IMR-90 (cell line): ENCODE measurements around the gene TAGLN2. TPM values are rescaled to one million over a fixed set of nuclear protein-coding genes. Genes with fewer than 3 reads are reported as not detected.

Experiments used
- ATAC-seq: fragments of 200-7000 bp; cut with Tn5 transposase; 2 replicates; pipeline ENCODE4 v1.9.1; 2020; ENCODE audit warnings: low read depth, mild to moderate bottlenecking, moderate library complexity
- BruUV-seq: library from RNA; stranded (reverse); fragments of 400-500 nt; replicated peaks from 2 replicates; lab custom pipeline; 2021; lab: Mats Ljungman, UMichigan
- CTCF ChIA-PET: fragments of 300-600 bp; formaldehyde crosslinking; extraction: SDS; loops from one replicate; lab custom pipeline; 2021; ENCODE audit warnings: antibody characterized with exemption; lab: Yijun Ruan, JAX
- POLR2A ChIA-PET: fragments of 300-600 bp; sonication (Branson Sonifier 250); formaldehyde crosslinking; loops from one replicate; lab custom pipeline; 2022; ENCODE audit warnings: antibody characterized with exemption; ENCODE audit not compliant: unreplicated experiment; lab: Charles Lee
- DNase-seq: peaks from one replicate; pipeline ENCODE4 v3.0.0; 2013
- H2AFZ ChIP-seq: replicated peaks from 2 replicates; pipeline ENCODE3; 2013; ENCODE audit warnings: low read length, mild to moderate bottlenecking; ENCODE audit not compliant: poor library complexity
- H2AK5ac ChIP-seq: 2 replicates; pipeline ENCODE4 v1.6.1; 2013; ENCODE audit warnings: low read depth, low read length, inconsistent platforms
- H2AK9ac ChIP-seq: replicated peaks from 2 replicates; pipeline ENCODE3; 2013; ENCODE audit warnings: mild to moderate bottlenecking, low read depth, low read length, moderate library complexity; ENCODE audit not compliant: poor library complexity
- H2BK120ac ChIP-seq: 2 replicates; pipeline ENCODE4 v1.6.1; 2013; ENCODE audit warnings: low read depth, low read length, inconsistent platforms
- H2BK15ac ChIP-seq: 3 replicates; pipeline ENCODE4 v1.6.1; 2013; ENCODE audit warnings: low read depth, low read length, inconsistent platforms
- H2BK20ac ChIP-seq: 2 replicates; pipeline ENCODE4 v1.6.1; 2013; ENCODE audit warnings: low read depth, mild to moderate bottlenecking, inconsistent platforms, low read length, moderate library complexity
- H2BK5ac ChIP-seq: 2 replicates; pipeline ENCODE4 v1.6.1; 2013; ENCODE audit warnings: mild to moderate bottlenecking, low read depth, low read length, inconsistent platforms; ENCODE audit not compliant: poor library complexity, severe bottlenecking
- H3K14ac ChIP-seq: replicated peaks from 2 replicates; pipeline ENCODE4 v1.6.1; 2013; ENCODE audit warnings: low read depth, low read length, inconsistent platforms
- H3K18ac ChIP-seq: 2 replicates; pipeline ENCODE4 v1.6.1; 2013; ENCODE audit warnings: low read depth, low read length, control low read depth
- H3K23ac ChIP-seq: 2 replicates; pipeline ENCODE4 v1.6.1; 2013; ENCODE audit warnings: low read depth, low read length, inconsistent platforms
- H3K27ac ChIP-seq: 2 replicates; pipeline ENCODE4 v1.5.1; 2013; ENCODE audit warnings: mild to moderate bottlenecking, control low read depth, low read length; ENCODE audit not compliant: insufficient read depth
- H3K27me3 ChIP-seq: 2 replicates; pipeline ENCODE4 v1.6.1; 2013; ENCODE audit warnings: low read length; ENCODE audit not compliant: control insufficient read depth, insufficient read depth
- H3K36me3 ChIP-seq: 2 replicates; pipeline ENCODE4 v1.6.1; 2013; ENCODE audit warnings: low read length, mixed read lengths; ENCODE audit not compliant: control insufficient read depth, insufficient read depth
- H3K4ac ChIP-seq: 2 replicates; pipeline ENCODE4 v1.6.1; 2013; ENCODE audit warnings: low read depth, low read length, inconsistent platforms
- H3K4me1 ChIP-seq: 2 replicates; pipeline ENCODE4 v1.6.1; 2013; ENCODE audit warnings: low read length, mixed read lengths; ENCODE audit not compliant: control insufficient read depth, insufficient read depth
- H3K4me2 ChIP-seq: 2 replicates; pipeline ENCODE4 v1.6.1; 2013; ENCODE audit warnings: low read depth, mild to moderate bottlenecking, control low read depth, low read length, moderate library complexity
- H3K4me3 ChIP-seq: 2 replicates; pipeline ENCODE4 v1.5.1; 2013; ENCODE audit warnings: low read depth, mild to moderate bottlenecking, control low read depth, low read length, moderate library complexity; ENCODE audit not compliant: insufficient read depth
- H3K56ac ChIP-seq: 2 replicates; pipeline ENCODE4 v1.6.1; 2013; ENCODE audit warnings: low read length, inconsistent platforms; ENCODE audit not compliant: insufficient read depth; ENCODE audit errors: extremely low read depth
- H3K79me1 ChIP-seq, 2 experiments: 2 replicates each; pipeline ENCODE4 v1.6.1; 2013; ENCODE audit warnings: low read length in 2 of 2, inconsistent platforms in 1 of 2, low read depth in 1 of 2
- H3K9ac ChIP-seq: 2 replicates; pipeline ENCODE4 v1.6.1; 2013; ENCODE audit warnings: low read depth, low read length, control low read depth
- H3K9me1 ChIP-seq: 2 replicates; pipeline ENCODE4 v1.6.1; 2013; ENCODE audit warnings: low read length, inconsistent platforms; ENCODE audit not compliant: insufficient read depth
- H3K9me3 ChIP-seq: 2 replicates; pipeline ENCODE4 v1.6.1; 2013; ENCODE audit warnings: low read length; ENCODE audit not compliant: control insufficient read depth, insufficient read depth
- H4K20me1 ChIP-seq: 2 replicates; pipeline ENCODE4 v1.6.1; 2013; ENCODE audit warnings: low read length, inconsistent platforms; ENCODE audit not compliant: insufficient read depth
- H4K5ac ChIP-seq: 2 replicates; pipeline ENCODE4 v1.6.1; 2013; ENCODE audit warnings: mild to moderate bottlenecking, low read depth, low read length, control low read depth
- H4K8ac ChIP-seq, 2 experiments: 2 replicates each; pipeline ENCODE4 v1.6.1; 2013; ENCODE audit warnings: low read depth in 2 of 2, low read length in 2 of 2, control low read depth in 1 of 2, inconsistent platforms in 1 of 2
- H4K91ac ChIP-seq: 2 replicates; pipeline ENCODE4 v1.6.1; 2013; ENCODE audit warnings: low read depth, low read length, inconsistent platforms; ENCODE audit not compliant: insufficient read depth
- CEBPB ChIP-seq: IDR thresholded peaks from 2 replicates; pipeline ENCODE4 v1.6.1; 2012; ENCODE audit warnings: low read depth, low read length, improper control_type of control experiment
- FOS ChIP-seq: fragments of 150-350 bp; IDR thresholded peaks from 2 replicates; pipeline ENCODE4 v1.6.1; 2016; ENCODE audit warnings: low read depth, low read length
- MAFK ChIP-seq: IDR thresholded peaks from 2 replicates; pipeline ENCODE4 v1.6.1; 2012; ENCODE audit warnings: low read depth, low read length, improper control_type of control experiment
- MAZ ChIP-seq: IDR thresholded peaks from 2 replicates; pipeline ENCODE4 v1.6.1; 2012; ENCODE audit warnings: low read depth, mild to moderate bottlenecking, low read length, improper control_type of control experiment, moderate library complexity, borderline replicate concordance
- MXI1 ChIP-seq: IDR thresholded peaks from 2 replicates; pipeline ENCODE4 v1.6.1; 2012; ENCODE audit warnings: low read depth, mild to moderate bottlenecking, low read length, moderate library complexity, borderline replicate concordance
- POLR2A ChIP-seq: IDR thresholded peaks from 2 replicates; pipeline ENCODE4 v1.6.1; 2012; ENCODE audit warnings: mild to moderate bottlenecking, low read depth, low read length
- WGBS, 2 experiments: methylation state at CpG; one replicate each; pipeline versions ENCODE4 v1.1.5 to v1.1.7; 2013; ENCODE audit warnings: missing lambda C conversion rate in 2 of 2; ENCODE audit not compliant: insufficient read length in 1 of 2; ENCODE audit errors: extremely low coverage in 2 of 2; 5-methylcytosine and 5-hydroxymethylcytosine counted together
- dilution Hi-C: fragments of 300-500 bp; cut with HindIII; formaldehyde crosslinking; loops from one replicate; pipeline ENCODE4 v1.14.3; 2018; ENCODE audit warnings: low sequenced_read_pairs; ENCODE audit not compliant: unreplicated experiment
- in situ Hi-C: fragments of 300-500 bp; cut with MboI; formaldehyde crosslinking; loops from 3 replicates; pipeline ENCODE4 v1.14.3; 2019; ENCODE audit warnings: low sequenced_read_pairs, inconsistent platforms, mixed read lengths
- intact Hi-C: fragments of 100-400 bp; cut with micrococcal nuclease; formaldehyde crosslinking; loops from 2 replicates; pipeline ENCODE4 v1.10.0; 2022
- polyA plus RNA-seq, 3 experiments: library from polyadenylated mRNA; depleted of rRNA; stranded (reverse); fragments of >200 nt; gene quantifications; 2 replicates each; pipeline ENCODE4 v1.2.3, GENCODE V29; 2012; ENCODE audit warnings: low replicate concordance in 1 of 3
- total RNA-seq: library from RNA; depleted of rRNA; stranded (reverse); fragments of >200 nt; gene quantifications from 2 replicates; pipeline ENCODE4 v1.2.3, GENCODE V29; 2012
- TF ChIP-seq, protein P1 (sequence below): conservative IDR thresholded peaks from 2 replicates; pipeline ENCODE4 v1.5.1; 2012; ENCODE audit warnings: mild to moderate bottlenecking, low read depth, low read length, improper control_type of control experiment

The TAGLN2 gene
- total and polyA plus RNA-seq, 2 of the 4 experiments (the other 2 are of a cell fraction), result 440 to 634 TPM

DNA sequence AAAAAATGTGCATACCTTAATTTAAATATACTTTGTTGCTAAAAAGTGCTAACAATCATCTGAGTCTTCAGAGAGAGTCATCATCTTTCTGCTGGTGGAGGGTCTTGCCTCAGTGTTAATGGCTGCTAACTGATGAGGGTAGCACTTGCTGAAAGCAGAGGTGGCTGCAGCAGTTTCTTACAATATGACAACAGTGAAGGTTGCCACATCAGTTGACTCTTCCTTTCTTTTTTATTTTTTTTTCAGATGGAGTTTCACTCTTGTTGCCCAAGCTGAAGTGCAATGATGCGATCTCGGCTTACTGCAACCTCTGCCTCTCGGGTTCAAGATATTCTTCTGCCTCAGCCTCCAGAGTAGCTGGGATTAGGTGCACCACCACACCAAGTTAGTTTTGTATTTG is 22.8 kb downstream of the TAGLN2 start:
- ATAC-seq (no peak), DNase-seq (no peak)
- no peak overlapping the region for H4K5ac ChIP-seq
- no peaks in the 10 kb centered on the region for H4K20me1 ChIP-seq
- no peak overlapping the region for H3K9ac ChIP-seq
- no CpG with 5 or more reads among the region's 3 CpGs for WGBS, 2 experiments
- H2BK15ac ChIP-seq, result no peak overlapping the region
- intact Hi-C loops, result no loop called here
- H3K56ac ChIP-seq, result no peak overlapping the region
- in situ Hi-C loops, result no loop called here
- H3K9me3 ChIP-seq, result no peaks in the 10 kb centered on the region
- H3K4ac ChIP-seq, result no peak overlapping the region
- no peak overlapping the region for H2AFZ ChIP-seq
- H3K79me1 ChIP-seq, result no peaks in the 10 kb centered on the region
- H3K18ac ChIP-seq, result no peak overlapping the region
- no peak overlapping the region for H2BK120ac ChIP-seq
- no peak overlapping the region for H3K4me3 ChIP-seq
- TF ChIP-seq FOS, result no peak
- TF ChIP-seq CEBPB, result no peak
- TF ChIP-seq POLR2A, result no peak
- no peak for TF ChIP-seq MAFK
- TF ChIP-seq MAZ, result no peak
- TF ChIP-seq, protein P1, sequence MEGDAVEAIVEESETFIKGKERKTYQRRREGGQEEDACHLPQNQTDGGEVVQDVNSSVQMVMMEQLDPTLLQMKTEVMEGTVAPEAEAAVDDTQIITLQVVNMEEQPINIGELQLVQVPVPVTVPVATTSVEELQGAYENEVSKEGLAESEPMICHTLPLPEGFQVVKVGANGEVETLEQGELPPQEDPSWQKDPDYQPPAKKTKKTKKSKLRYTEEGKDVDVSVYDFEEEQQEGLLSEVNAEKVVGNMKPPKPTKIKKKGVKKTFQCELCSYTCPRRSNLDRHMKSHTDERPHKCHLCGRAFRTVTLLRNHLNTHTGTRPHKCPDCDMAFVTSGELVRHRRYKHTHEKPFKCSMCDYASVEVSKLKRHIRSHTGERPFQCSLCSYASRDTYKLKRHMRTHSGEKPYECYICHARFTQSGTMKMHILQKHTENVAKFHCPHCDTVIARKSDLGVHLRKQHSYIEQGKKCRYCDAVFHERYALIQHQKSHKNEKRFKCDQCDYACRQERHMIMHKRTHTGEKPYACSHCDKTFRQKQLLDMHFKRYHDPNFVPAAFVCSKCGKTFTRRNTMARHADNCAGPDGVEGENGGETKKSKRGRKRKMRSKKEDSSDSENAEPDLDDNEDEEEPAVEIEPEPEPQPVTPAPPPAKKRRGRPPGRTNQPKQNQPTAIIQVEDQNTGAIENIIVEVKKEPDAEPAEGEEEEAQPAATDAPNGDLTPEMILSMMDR, result no peak
- TF ChIP-seq MXI1, result no peak
- no peak overlapping the region for H2BK20ac ChIP-seq
- dilution Hi-C loops, result no loop called here
- no peak overlapping the region for H3K27ac ChIP-seq
- no peak overlapping the region for H2AK5ac ChIP-seq
- H3K23ac ChIP-seq, result no peak overlapping the region
- ChIA-PET CTCF (no interaction called here), POLR2A (no interaction called here)
- no peak overlapping the region for H3K4me2 ChIP-seq
- H4K91ac ChIP-seq, result no peak overlapping the region
- no peak overlapping the region for H2AK9ac ChIP-seq
- H3K27me3 ChIP-seq, result no peaks in the 10 kb centered on the region
- H3K36me3 ChIP-seq, result no peaks in the 10 kb centered on the region
- no TSS peak for BruUV-seq
- H2BK5ac ChIP-seq, result no peak overlapping the region
- H3K4me1 ChIP-seq, result peaks cover 3% of the 10 kb centered on the region; the same call in 1 of the 2 replicates
- no peaks in the 10 kb centered on the region for H3K9me1 ChIP-seq
- H4K8ac ChIP-seq, result no peak overlapping the region
- no peak overlapping the region for H3K14ac ChIP-seq
